Activated CD4-positive, alpha-beta memory T cell treated with anti-CD3 and anti-CD28 coated beads, Interleukin-2, amount 10 ng/mL, durations not matched to agents 7 days and 5 days (primary cell): Measurements from ENCODE around the gene CLPTM1L. TPM values are rescaled to one million over a fixed set of nuclear protein-coding genes. Genes with fewer than 3 reads are reported as not detected.

Experiments
- CTCF ChIA-PET: fragments of 350-600 bp; sonication (Branson Sonifier 250); formaldehyde crosslinking; loops from one replicate; lab custom pipeline; 2021; ENCODE audit warnings: antibody characterized with exemption, inconsistent platforms; lab: Charles Lee
- POLR2A ChIA-PET: fragments of 350-600 bp; sonication (Branson Sonifier 250); formaldehyde crosslinking; loops from one replicate; lab custom pipeline; 2021; ENCODE audit warnings: antibody characterized with exemption; lab: Charles Lee
- DNase-seq: peaks from one replicate; pipeline ENCODE4 v3.0.0-alpha.2; 2020
- H3K27ac Mint-ChIP-seq: one replicate; pipeline ENCODE4 v1.8.0; 2021; ENCODE audit warnings: mild to moderate bottlenecking, mixed read lengths
- H3K27me3 Mint-ChIP-seq: one replicate; pipeline ENCODE4 v1.8.0; 2021; ENCODE audit warnings: mixed read lengths
- H3K36me3 Mint-ChIP-seq: one replicate; pipeline ENCODE4 v1.8.0; 2021; ENCODE audit warnings: low read depth, mixed read lengths
- H3K4me1 Mint-ChIP-seq: one replicate; pipeline ENCODE4 v1.8.0; 2021; ENCODE audit warnings: mixed read lengths
- H3K4me3 Mint-ChIP-seq: one replicate; pipeline ENCODE4 v1.8.0; 2021; ENCODE audit warnings: mild to moderate bottlenecking, mixed read lengths
- H3K9me3 Mint-ChIP-seq: one replicate; pipeline ENCODE4 v1.8.0; 2021; ENCODE audit warnings: mixed read lengths
- total RNA-seq, 2 experiments: library from RNA; stranded (reverse); gene quantifications; one replicate each; pipeline ENCODE4 v1.2.3, GENCODE V29; 2021

Gene CLPTM1L
- total RNA-seq, 2 experiments from 2014 or later = 99.7 to 101 TPM

- peaks cover 65% of the 10 kb centered on the region for H3K4me1 Mint-ChIP-seq
- H3K4me3 Mint-ChIP-seq = peak overlapping the region; percentile 60
- H3K27ac Mint-ChIP-seq = peak overlapping the region; percentile 94
- H3K9me3 Mint-ChIP-seq = peaks cover 9% of the 10 kb centered on the region
- CTCF ChIA-PET = interaction anchor here (1.2 to 1.5 kb wide), 3 partner anchors 10 to 147 kb away, joined by 3 to 4 read pairs (median 3); no protein-coding TSS in a partner anchor
- DNase-seq = peak; percentile 80
- peaks cover 5% of the 10 kb centered on the region for H3K27me3 Mint-ChIP-seq
- POLR2A ChIA-PET = interaction anchor here (0.7 to 4.5 kb wide), 10 partner anchors 12 to 485 kb away, joined by 3 to 21 read pairs (median 4); partner anchors contain the start of genes CLPTM1L and TERT
- H3K36me3 Mint-ChIP-seq = peaks cover 47% of the 10 kb centered on the region
Observed at GRCh38 chr5:1315709-1316587, 29.0 kb downstream of the CLPTM1L start.

DNA sequence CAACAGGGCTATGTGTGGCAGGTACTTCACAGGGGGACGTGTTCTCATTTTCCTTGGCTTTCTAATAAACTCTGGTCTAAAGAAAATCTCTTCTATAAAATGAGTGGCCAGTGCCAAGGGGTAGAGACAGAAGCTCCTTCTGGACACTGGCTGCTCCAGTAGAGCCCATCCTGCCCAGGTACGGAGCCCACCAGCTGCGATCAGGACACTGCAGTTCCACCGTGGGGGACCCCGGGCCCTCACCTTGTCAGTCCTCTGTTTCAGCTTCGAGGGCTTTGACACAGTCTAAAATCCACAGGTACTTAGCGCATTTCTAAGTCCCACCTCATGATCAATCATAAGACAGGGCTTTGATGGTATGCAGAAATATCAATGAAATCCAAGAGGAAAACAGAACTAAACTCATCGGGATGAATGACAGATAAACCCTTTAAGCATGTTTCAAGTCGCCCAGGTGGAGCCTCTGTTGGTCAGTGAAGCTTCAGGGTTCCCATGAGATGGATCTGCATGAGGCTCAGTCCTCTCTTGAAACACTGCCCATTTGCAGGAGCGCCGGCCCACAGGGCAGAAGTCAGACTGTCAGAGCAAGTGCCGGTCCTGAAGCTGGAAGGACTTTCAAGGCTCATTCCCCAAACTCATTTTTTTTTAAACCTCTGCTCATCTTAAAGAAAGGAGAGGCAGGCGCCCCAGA is 29.7 kb downstream of the CLPTM1L start:
- peak overlapping the region; percentile 94 for H3K27ac Mint-ChIP-seq
- H3K27me3 Mint-ChIP-seq = peaks cover 10% of the 10 kb centered on the region
- ChIA-PET CTCF (interaction anchor here (1.2 to 1.5 kb wide), 3 partner anchors 11 to 146 kb away, joined by 3 to 4 read pairs (median 3); no protein-coding TSS in a partner anchor), POLR2A (interaction anchor here (0.7 to 4.5 kb wide), 8 partner anchors 11 to 485 kb away, joined by 3 to 21 read pairs (median 4); partner anchors contain the start of gene CLPTM1L)
- peaks cover 48% of the 10 kb centered on the region for H3K36me3 Mint-ChIP-seq
- peak overlapping the region; percentile 60 for H3K4me3 Mint-ChIP-seq
- DNase-seq = no peak
- H3K9me3 Mint-ChIP-seq = peaks cover 13% of the 10 kb centered on the region
- peaks cover 65% of the 10 kb centered on the region for H3K4me1 Mint-ChIP-seq

DNA sequence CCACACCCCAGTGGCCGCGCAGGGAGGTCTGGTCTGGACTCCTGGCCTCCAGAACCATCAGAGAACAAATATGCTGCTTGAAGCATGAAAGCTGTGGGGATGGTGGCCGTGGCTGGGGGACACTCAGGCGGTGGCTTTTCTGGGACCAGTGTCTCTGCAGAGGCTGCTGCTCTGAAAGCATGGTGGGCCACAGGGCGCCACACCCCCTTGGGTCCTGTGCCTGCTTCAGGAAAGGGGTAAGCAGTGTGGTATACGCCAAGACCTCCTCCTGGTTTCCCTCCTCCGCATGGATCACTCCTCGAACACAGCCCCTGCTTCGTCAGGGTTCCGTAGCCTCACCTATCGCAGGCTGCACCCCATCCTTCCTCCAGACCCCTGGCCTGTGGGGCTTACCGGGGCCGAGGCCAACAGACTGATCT is 30.3 kb downstream of the CLPTM1L start:
- no peak for DNase-seq
- Mint-ChIP-seq H3K27ac (peak overlapping the region; percentile 94), H3K4me1 (peaks cover 65% of the 10 kb centered on the region), H3K36me3 (peaks cover 48% of the 10 kb centered on the region), H3K4me3 (peak overlapping the region; percentile 60), H3K27me3 (peaks cover 13% of the 10 kb centered on the region), H3K9me3 (peaks cover 15% of the 10 kb centered on the region)
- CTCF ChIA-PET = no interaction called here
- POLR2A ChIA-PET = interaction anchor here (1.8 to 4.5 kb wide), 2 partner anchors 30 to 486 kb away, joined by 3 to 21 read pairs; partner anchors contain the start of gene CLPTM1L

DNA sequence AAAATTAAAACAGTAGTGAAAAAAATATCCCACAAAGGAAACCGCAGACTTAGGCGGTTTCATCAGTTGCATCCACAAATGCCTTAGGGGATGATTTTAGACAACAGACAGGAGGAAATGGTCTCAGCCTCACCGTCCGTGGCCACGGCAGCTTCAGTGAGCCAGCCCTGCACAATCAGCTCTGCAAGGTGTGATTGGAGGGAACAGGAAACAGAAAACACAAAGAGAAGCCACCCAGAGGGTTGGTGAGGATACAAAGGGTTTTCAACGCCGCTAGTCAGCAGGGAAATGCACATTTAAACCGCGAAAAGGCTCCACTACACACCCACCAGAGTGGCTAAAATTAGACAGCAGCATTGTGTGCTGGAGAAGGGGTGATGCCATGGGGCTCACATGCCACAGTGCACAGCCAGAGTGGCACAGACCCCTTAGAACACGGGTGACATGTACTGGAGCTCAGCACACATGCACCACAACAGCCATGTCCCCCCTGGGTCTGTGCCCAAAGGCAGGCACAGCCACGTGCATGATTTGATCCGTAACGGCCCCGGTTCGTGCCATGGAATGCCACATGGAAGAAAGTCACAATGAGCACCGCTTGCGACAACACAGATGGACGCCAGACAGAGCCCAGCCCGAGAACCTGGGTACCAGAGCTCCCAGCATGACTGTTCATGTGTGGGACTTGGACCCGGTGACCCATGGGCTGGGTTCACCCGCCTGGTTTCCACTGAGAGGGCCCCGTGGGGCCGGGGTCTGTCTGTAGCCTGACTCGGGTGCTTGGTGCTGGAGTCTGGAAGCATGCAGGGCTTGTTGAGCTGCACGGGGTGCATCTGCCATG is 31.7 kb downstream of the CLPTM1L start:
- Mint-ChIP-seq H3K9me3 (peaks cover 15% of the 10 kb centered on the region), H3K4me3 (peak overlapping the region; percentile 39), H3K4me1 (peaks cover 68% of the 10 kb centered on the region), H3K36me3 (peaks cover 35% of the 10 kb centered on the region), H3K27ac (peak overlapping the region; percentile 94), H3K27me3 (peaks cover 13% of the 10 kb centered on the region)
- CTCF ChIA-PET = interaction anchor here (0.9 to 1.5 kb wide), 3 partner anchors 10 to 44 kb away, joined by 3 to 5 read pairs (median 3); no protein-coding TSS in a partner anchor
- POLR2A ChIA-PET = interaction anchor here (0.7 to 4.5 kb wide), 6 partner anchors 9 to 210 kb away, joined by 3 to 21 read pairs (median 5); partner anchors contain the start of genes CLPTM1L, LPCAT1 and TERT
- DNase-seq = peak; percentile 80

GRCh38 chr5:1312206-1312605 is 32.7 kb downstream of the CLPTM1L start:
- POLR2A ChIA-PET = interaction anchor here (1.3 to 4.5 kb wide), 5 partner anchors 9 to 211 kb away, joined by 3 to 21 read pairs (median 6); partner anchors contain the start of genes CLPTM1L, LPCAT1 and TERT
- H3K4me3 Mint-ChIP-seq = no peak overlapping the region
- H3K9me3 Mint-ChIP-seq = peaks cover 15% of the 10 kb centered on the region
- peaks cover 13% of the 10 kb centered on the region for H3K27me3 Mint-ChIP-seq
- peaks cover 65% of the 10 kb centered on the region for H3K4me1 Mint-ChIP-seq
- H3K36me3 Mint-ChIP-seq = peaks cover 25% of the 10 kb centered on the region
- H3K27ac Mint-ChIP-seq = peak overlapping the region; percentile 94
- CTCF ChIA-PET = interaction anchor here (1.0 to 1.5 kb wide), 2 partner anchors 12 to 15 kb away, joined by 3 to 5 read pairs; no protein-coding TSS in a partner anchor
- DNase-seq = no peak

GRCh38 chr5:1311439-1312055 is 33.4 kb downstream of the CLPTM1L start:
- peaks cover 13% of the 10 kb centered on the region for H3K27me3 Mint-ChIP-seq
- no peak overlapping the region for H3K4me3 Mint-ChIP-seq
- POLR2A ChIA-PET = interaction anchor here (4.5 kb wide), 1 partner anchor 33 kb away, joined by 21 read pairs; the partner anchor contains the start of gene CLPTM1L
- no peak overlapping the region for H3K27ac Mint-ChIP-seq
- peaks cover 59% of the 10 kb centered on the region for H3K4me1 Mint-ChIP-seq
- H3K9me3 Mint-ChIP-seq = peaks cover 15% of the 10 kb centered on the region
- peaks cover 21% of the 10 kb centered on the region for H3K36me3 Mint-ChIP-seq
- DNase-seq = no peak
- CTCF ChIA-PET = no interaction called here

GRCh38 chr5:1310118-1310517 is 34.8 kb downstream of the CLPTM1L start:
- ChIA-PET CTCF (interaction anchor here (0.6 kb wide), 1 partner anchor 97 kb away, joined by 3 read pairs; no protein-coding TSS in a partner anchor), POLR2A (interaction anchor here (1.1 to 2.3 kb wide), 2 partner anchors 35 to 136 kb away, joined by 3 to 6 read pairs; partner anchors contain the start of gene CLPTM1L)
- H3K27ac Mint-ChIP-seq = no peak overlapping the region

GRCh38 chr5:1304033-1304432 is 40.9 kb downstream of the CLPTM1L start:
- Mint-ChIP-seq H3K27me3 (peaks cover 36% of the 10 kb centered on the region), H3K9me3 (no peaks in the 10 kb centered on the region), H3K4me3 (no peak overlapping the region), H3K4me1 (peaks cover 3% of the 10 kb centered on the region), H3K36me3 (no peaks in the 10 kb centered on the region), H3K27ac (no peak overlapping the region)
- CTCF ChIA-PET = no interaction called here
- DNase-seq = no peak
- POLR2A ChIA-PET = interaction anchor here (1.2 to 1.7 kb wide), 2 partner anchors 9 to 12 kb away, joined by 3 to 6 read pairs; no protein-coding TSS in a partner anchor

More at GRCh38 chr5:1310118-1310517, 34.8 kb downstream of the CLPTM1L start:
- DNase-seq = no peak
- peaks cover 45% of the 10 kb centered on the region for H3K4me1 Mint-ChIP-seq
- H3K36me3 Mint-ChIP-seq = peaks cover 21% of the 10 kb centered on the region
- no peak overlapping the region for H3K4me3 Mint-ChIP-seq
- H3K9me3 Mint-ChIP-seq = peaks cover 15% of the 10 kb centered on the region
- H3K27me3 Mint-ChIP-seq = peaks cover 17% of the 10 kb centered on the region

DNA sequence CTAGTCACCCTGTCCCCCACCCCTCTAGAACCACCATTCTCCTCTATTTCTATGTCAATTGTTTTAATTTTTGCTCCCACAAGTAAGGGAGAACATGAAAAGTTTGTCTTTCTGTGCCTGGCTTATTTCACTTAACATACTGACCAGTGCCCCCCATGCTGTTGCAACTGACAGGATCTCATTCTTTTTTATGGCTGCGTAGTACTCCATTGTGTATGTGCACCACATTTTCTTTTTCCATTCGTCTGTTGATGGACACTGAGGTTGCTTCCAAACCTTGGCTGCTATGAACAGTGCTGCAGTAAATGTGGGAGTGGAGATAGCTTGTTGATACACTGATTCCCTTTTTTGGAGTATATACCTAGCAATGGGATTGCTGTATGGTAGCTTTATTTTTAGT is 42.6 kb downstream of the CLPTM1L start:
- POLR2A ChIA-PET = interaction anchor here (0.9 to 1.7 kb wide), 2 partner anchors 11 to 13 kb away, joined by 3 to 6 read pairs; no protein-coding TSS in a partner anchor
- Mint-ChIP-seq H3K4me3 (no peak overlapping the region), H3K27me3 (peaks cover 36% of the 10 kb centered on the region), H3K9me3 (no peaks in the 10 kb centered on the region), H3K36me3 (no peaks in the 10 kb centered on the region), H3K27ac (no peak overlapping the region), H3K4me1 (no peaks in the 10 kb centered on the region)
- no peak for DNase-seq
- CTCF ChIA-PET = no interaction called here

- CTCF ChIA-PET = interaction anchor here (1.6 kb wide), 1 partner anchor 46 kb away, joined by 4 read pairs; no protein-coding TSS in a partner anchor
- Mint-ChIP-seq H3K27me3 (peaks cover 43% of the 10 kb centered on the region), H3K27ac (no peak overlapping the region), H3K9me3 (no peaks in the 10 kb centered on the region), H3K4me3 (no peak overlapping the region), H3K4me1 (peaks cover 2% of the 10 kb centered on the region), H3K36me3 (no peaks in the 10 kb centered on the region)
- POLR2A ChIA-PET = no interaction called here
- no peak for DNase-seq
Observed at GRCh38 chr5:1300581-1301083, 44.3 kb downstream of the CLPTM1L start.

DNA sequence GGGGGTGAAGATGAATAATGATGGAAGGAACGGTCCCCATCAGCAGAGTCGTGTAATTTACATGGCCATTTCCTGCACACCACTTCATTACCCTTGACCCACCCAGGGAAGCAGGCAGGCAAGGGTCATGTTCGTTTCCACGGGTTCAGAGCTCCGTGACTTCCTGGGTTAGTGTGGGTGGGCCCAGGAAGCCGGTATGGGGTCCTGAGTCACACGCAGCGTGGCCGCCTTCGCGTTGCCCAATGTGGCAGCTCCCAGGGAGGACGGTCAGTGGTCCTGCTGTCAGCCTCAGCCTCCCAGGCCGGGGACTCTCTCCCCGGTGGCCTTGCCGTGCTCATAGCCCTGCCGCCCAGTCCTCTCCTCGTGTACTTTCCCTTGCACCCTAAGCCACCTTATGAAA is 44.9 kb downstream of the CLPTM1L start:
- no peaks in the 10 kb centered on the region for H3K36me3 Mint-ChIP-seq
- no peak overlapping the region for H3K4me3 Mint-ChIP-seq
- ChIA-PET CTCF (interaction anchor here (1.6 kb wide), 1 partner anchor 45 kb away, joined by 4 read pairs; no protein-coding TSS in a partner anchor), POLR2A (no interaction called here)
- H3K27ac Mint-ChIP-seq = no peak overlapping the region
- no peaks in the 10 kb centered on the region for H3K9me3 Mint-ChIP-seq
- H3K4me1 Mint-ChIP-seq = peaks cover 3% of the 10 kb centered on the region
- no peak for DNase-seq
- peaks cover 38% of the 10 kb centered on the region for H3K27me3 Mint-ChIP-seq
